K562 (cell line): Measurements from ENCODE around the gene RBM19. TPM values are rescaled to one million over a fixed set of nuclear protein-coding genes. Genes with fewer than 3 reads are reported as not detected.

ENCODE experiments used
- ATAC-seq: fragments of 200-7000 bp; cut with Tn5 transposase; 3 replicates; pipeline ENCODE4 v1.9.1; 2020; ENCODE audit warnings: moderate library complexity
- BruUV-seq: library from RNA; stranded (reverse); fragments of 400-500 nt; replicated peaks from 2 replicates; lab custom pipeline; 2021; lab: Mats Ljungman, UMichigan
- CTCF ChIA-PET: fragments of 300-600 bp; formaldehyde crosslinking; extraction: SDS; loops from one replicate; lab custom pipeline; 2021; ENCODE audit warnings: low intra/inter-chr PET ratio; lab: Yijun Ruan, JAX
- POLR2A ChIA-PET: fragments of 300-600, 350-650 bp; sonication (Branson Sonifier 250); formaldehyde crosslinking; extraction: SDS; loops from one replicate; lab custom pipeline; 2021; ENCODE audit warnings: antibody characterized with exemption, inconsistent platforms; lab: Yijun Ruan, JAX
- DNase-seq, 4 experiments: peaks; one replicate each; pipeline versions ENCODE4 v3.0.0 to v3.0.0-alpha.2; 2011 to 2018; ENCODE audit warnings: low spot score in 3 of 4, mixed read lengths in 3 of 4; ENCODE audit errors: extremely low read depth in 1 of 4
- FAIRE-seq: peaks from 2 replicates; lab custom pipeline; 2011; peaks lifted over from hg19 to GRCh38; lab: Jason Lieb, UNC
- H2AFZ ChIP-seq: 2 replicates; pipeline ENCODE4 v1.6.0; 2011; ENCODE audit warnings: low read depth, low read length, control low read depth, inconsistent platforms
- H3K27ac ChIP-seq: fragments of 200-600 bp; 3 replicates; pipeline ENCODE4 v1.8.0; 2011; ENCODE audit warnings: low read depth, mild to moderate bottlenecking, control low read depth, inconsistent platforms, low read length, moderate library complexity, mixed read lengths; ENCODE audit errors: extremely low read depth
- H3K27me3 ChIP-seq, 2 experiments: fragments of 300-600 bp in 1 of 2; 2 replicates in 1 of 2; 3 replicates in 1 of 2; pipeline versions ENCODE4 v1.6.0 to v1.8.0; 2011; ENCODE audit warnings: inconsistent platforms in 2 of 2, low read length in 2 of 2, mild to moderate bottlenecking in 1 of 2, mixed read lengths in 1 of 2, moderate library complexity in 1 of 2; ENCODE audit not compliant: control insufficient read depth in 2 of 2, insufficient read depth in 2 of 2
- H3K36me3 ChIP-seq: fragments of 300-600 bp; 3 replicates; pipeline ENCODE4 v1.8.0; 2011; ENCODE audit warnings: mild to moderate bottlenecking, low read length, inconsistent platforms; ENCODE audit not compliant: control insufficient read depth, insufficient read depth
- H3K4me1 ChIP-seq, 2 experiments: fragments of 200-600 bp in 1 of 2; replicated peaks in 1 of 2; 2 replicates in 1 of 2; 3 replicates in 1 of 2; pipeline versions ENCODE4 v1.5.1 to v1.8.0; 2011; ENCODE audit warnings: inconsistent platforms in 2 of 2, low read length in 2 of 2, mild to moderate bottlenecking in 1 of 2, mixed read lengths in 1 of 2, moderate library complexity in 1 of 2; ENCODE audit not compliant: control insufficient read depth in 2 of 2, insufficient read depth in 2 of 2
- H3K4me2 ChIP-seq: 2 replicates; pipeline ENCODE4 v1.6.1; 2011; ENCODE audit warnings: low read length, control low read depth, inconsistent platforms, mixed read lengths; ENCODE audit not compliant: insufficient read depth
- H3K4me3 ChIP-seq: fragments of 200-600 bp; sonication (generic), shearing (Covaris generic); 2 replicates; pipeline ENCODE4 v1.5.1; 2016; ENCODE audit warnings: control low read depth, inconsistent platforms
- H3K79me2 ChIP-seq: fragments of 200-600 bp; 3 replicates; pipeline ENCODE4 v1.8.0; 2011; ENCODE audit warnings: low read length, inconsistent platforms; ENCODE audit not compliant: control insufficient read depth, insufficient read depth
- H3K9ac ChIP-seq, 2 experiments: 2 replicates each; pipeline versions ENCODE4 v1.6.0 to v1.6.1; 2011; ENCODE audit warnings: low read depth in 2 of 2, low read length in 2 of 2, control low read depth in 1 of 2, inconsistent platforms in 1 of 2, mild to moderate bottlenecking in 1 of 2, mixed read lengths in 1 of 2; ENCODE audit not compliant: insufficient read depth in 1 of 2
- H3K9me1 ChIP-seq: one replicate; pipeline ENCODE4 v1.6.0; 2011; ENCODE audit warnings: inconsistent platforms, mild to moderate bottlenecking, low read length, moderate library complexity; ENCODE audit not compliant: control insufficient read depth, insufficient read depth
- H3K9me3 ChIP-seq: replicated peaks from 2 replicates; pipeline ENCODE4 v1.5.1; 2011; ENCODE audit warnings: low read depth, low read length, inconsistent platforms; ENCODE audit not compliant: control insufficient read depth, insufficient read depth
- H4K20me1 ChIP-seq: replicated peaks from 2 replicates; pipeline ENCODE4 v1.6.1; 2011; ENCODE audit warnings: low read length, inconsistent platforms, mixed read lengths; ENCODE audit not compliant: control insufficient read depth, insufficient read depth
- SRSF1 ChIP-seq: fragments of 200-400 bp; formaldehyde crosslinking; IDR thresholded peaks from 2 replicates; pipeline ENCODE4 v1.6.1; 2017; ENCODE audit warnings: mild to moderate bottlenecking, low read depth, low read length, moderate library complexity
- TEAD1 ChIP-seq, 2 experiments: fragments of 450-650 bp in 1 of 2; sonication (generic) in 1 of 2; formaldehyde crosslinking; IDR thresholded peaks; 2 replicates each; pipeline versions ENCODE4 v1.4.0 to v1.8.0; 2020 to 2022; ENCODE audit warnings: mild to moderate bottlenecking in 2 of 2, missing genetic modification reagents in 1 of 2
- ZBTB40 ChIP-seq, 2 experiments: fragments of 450-650 bp in 1 of 2; sonication (generic) in 1 of 2; formaldehyde crosslinking in 1 of 2; IDR thresholded peaks; 2 replicates each; pipeline versions ENCODE4 v1.7.1 to v1.9.0; 2016 to 2022; ENCODE audit warnings: inconsistent platforms in 1 of 2, mild to moderate bottlenecking in 1 of 2, missing genetic modification reagents in 1 of 2
- ZNF121 ChIP-seq: sonication (generic); formaldehyde crosslinking; conservative IDR thresholded peaks from 2 replicates; pipeline ENCODE4 v1.8.0; 2022; ENCODE audit warnings: missing genetic modification reagents
- WGBS: fragments of 100-300 bp; shearing (Covaris generic); methylation state at CpG from one replicate; pipeline ENCODE4 v1.1.6; 2016; ENCODE audit warnings: low coverage, mixed read lengths; ENCODE audit not compliant: insufficient coverage; ENCODE audit errors: missing lambda C conversion rate; 5-methylcytosine and 5-hydroxymethylcytosine counted together
- in situ Hi-C: fragments of 300-500 bp; cut with MboI; formaldehyde crosslinking; loops from 4 replicates; pipeline ENCODE4 v1.15.0; 2018; ENCODE audit warnings: inconsistent platforms, mixed read lengths
- intact Hi-C: fragments of 100-400 bp; cut with micrococcal nuclease; formaldehyde crosslinking; loops from 2 replicates; pipeline ENCODE4 v1.14.2; 2022
- polyA plus RNA-seq, 8 experiments: library from polyadenylated mRNA; depleted of rRNA in 4 of 8; stranded (reverse) in 5 of 8; unstranded in 3 of 8; fragments of >200 nt; fragmentation: Nextera tagmentation in 2 of 8; fragmentation: Illumina TruSeq in 1 of 8; extraction: Ambion mirVana in 2 of 8; extraction: Trizol in 1 of 8; gene quantifications; 2 replicates each; pipeline versions ENCODE4 v1.2.1 to v1.2.3, GENCODE V29; 2011 to 2014; ENCODE audit warnings: inconsistent platforms in 1 of 8, missing spikeins in 1 of 8
- total RNA-seq, 7 experiments: library from RNA; depleted of rRNA in 6 of 7; stranded (reverse); fragments of >200 nt in 6 of 7; fragmentation: Illumina TruSeq in 2 of 7; extraction: Trizol in 2 of 7; gene quantifications; 2 replicates each; pipeline versions ENCODE4 v1.2.1 to v1.2.3, GENCODE V29; 2011 to 2021; ENCODE audit warnings: low replicate concordance in 1 of 7

RBM19 gene
- total and polyA plus RNA-seq, 9 of the 15 experiments (the other 6 are each of a cell fraction or from before 2014, with no cell fraction given) = 16.0 to 58.4 (median 37.9) TPM

DNA sequence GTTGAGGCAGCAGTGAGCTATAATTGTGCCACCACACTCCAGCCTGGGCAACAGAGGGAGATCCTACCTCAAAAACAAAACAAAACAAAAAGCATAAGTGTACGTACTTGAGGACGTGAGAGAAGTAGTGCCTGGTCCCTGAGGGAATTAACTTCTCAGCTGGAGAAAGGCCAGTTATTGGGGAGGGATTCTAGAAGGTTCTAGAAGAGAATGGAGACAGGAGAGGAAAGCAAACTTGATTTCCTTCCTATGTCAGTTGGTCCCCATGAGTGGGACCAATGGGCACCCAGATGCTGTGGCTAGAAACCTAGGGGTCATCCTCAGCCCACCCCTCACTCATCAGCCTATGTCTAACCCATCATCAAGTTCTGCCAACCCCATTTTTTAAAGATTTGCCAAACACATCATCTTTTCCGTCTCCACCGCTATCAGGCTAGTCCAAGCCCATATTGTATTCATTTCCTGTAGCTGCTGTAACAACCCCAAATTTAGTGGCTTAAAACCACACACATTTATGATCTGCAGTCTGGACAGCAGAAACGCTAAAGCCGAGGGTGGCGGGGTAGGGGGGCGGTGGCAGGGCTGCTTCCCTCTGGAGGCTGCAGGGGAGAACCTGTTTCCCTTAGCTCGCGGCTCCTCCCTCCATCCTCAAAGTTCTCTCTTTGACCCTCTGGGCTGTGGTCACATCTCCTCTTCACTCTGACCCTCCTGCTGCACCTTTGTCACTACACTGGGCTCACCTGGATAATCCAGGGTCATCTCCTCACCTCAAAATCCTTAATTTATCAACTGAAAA, 7.2 kb upstream of the RBM19 start:
- FAIRE-seq (no peak), DNase-seq (no peak), ATAC-seq (no peak)
- H4K20me1 ChIP-seq = no peaks in the 10 kb centered on the region; the same call in 1 of the 2 replicates
- H3K4me3 ChIP-seq = no peak overlapping the region
- no peaks in the 10 kb centered on the region for H3K4me1 ChIP-seq
- H3K36me3 ChIP-seq = no peaks in the 10 kb centered on the region
- in situ Hi-C loops = no loop called here
- H3K27ac ChIP-seq = no peak overlapping the region
- no peak overlapping the region for H3K9ac ChIP-seq
- H3K4me2 ChIP-seq = no peak overlapping the region
- H2AFZ ChIP-seq = no peak overlapping the region
- H3K79me2 ChIP-seq = no peaks in the 10 kb centered on the region
- POLR2A ChIA-PET = no interaction called here
- H3K9me1 ChIP-seq = no peaks in the 10 kb centered on the region
- no TSS peak for BruUV-seq
- CTCF ChIA-PET = no interaction called here
- intact Hi-C loops = no loop called here
- TF ChIP-seq SRSF1 (no peak), ZNF121 (peak; percentile 2; the same call in 1 of the 2 replicates)
- no peaks in the 10 kb centered on the region for H3K9me3 ChIP-seq
- H3K27me3 ChIP-seq = peaks cover 17 to 33% of the 10 kb centered on the region in 2 experiments; a peak in 4 of 5 replicates
- WGBS = 2% methylated on average over 10 of the region's 10 CpGs

DNA sequence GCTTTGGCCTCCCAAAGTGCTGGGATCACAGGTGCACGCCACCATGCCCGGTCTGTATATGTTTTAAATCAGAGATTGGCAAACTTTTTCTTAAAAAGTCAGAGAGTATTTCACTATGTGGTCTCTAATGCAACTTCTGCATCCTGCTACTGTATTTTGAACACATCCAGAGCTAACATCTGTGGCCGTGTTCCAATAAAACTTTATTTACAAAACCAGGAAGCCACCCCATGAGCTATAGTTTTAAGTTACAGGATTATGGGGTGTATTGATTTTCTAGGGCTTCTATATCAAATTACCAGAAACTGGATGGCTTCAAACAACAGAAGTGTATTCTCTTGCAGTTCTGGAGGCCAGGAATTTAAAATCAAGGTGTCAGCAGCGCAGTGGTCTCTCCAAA, 5.3 kb upstream of the RBM19 start:
- Histone ChIP-seq H3K79me2 (no peaks in the 10 kb centered on the region), H3K9me3 (no peaks in the 10 kb centered on the region), H4K20me1 (no peaks in the 10 kb centered on the region; the same call in 1 of the 2 replicates), H3K4me3 (no peak overlapping the region), H3K4me2 (no peak overlapping the region), H3K9me1 (no peaks in the 10 kb centered on the region), H3K4me1 (peaks cover 0 to 9% of the 10 kb centered on the region in 2 experiments; a peak in 3 of 5 replicates), H3K27me3 (peaks cover 17 to 33% of the 10 kb centered on the region in 2 experiments; a peak in 4 of 5 replicates), H2AFZ (no peak overlapping the region), H3K9ac (no peak overlapping the region), H3K36me3 (no peaks in the 10 kb centered on the region), H3K27ac (no peak overlapping the region)
- ChIA-PET CTCF (no interaction called here), POLR2A (no interaction called here)
- TF ChIP-seq TEAD1 (CRISPR knock-in tag; IDR thresholded peaks at IDR 0.05) (no peak), ZBTB40 (IDR thresholded peaks at IDR 0.05) (peak; percentile 87), ZBTB40 (CRISPR knock-in tag; IDR thresholded peaks at IDR 0.05) (peak; percentile 62; the same call in 1 of the 2 replicates)
- no peak for DNase-seq
- BruUV-seq = no TSS peak
- ATAC-seq = no peak
- intact Hi-C loops = no loop called here
- no peak for FAIRE-seq
- 20% methylated on average over 4 of the region's 4 CpGs for WGBS
- in situ Hi-C loops = no loop called here
